ENCODE results near the gene GSX2.
A peak's percentile ranks its signal among the peaks of the same experiment; 100 is the strongest.

Gene GSX2

GRCh38 chr4:54077812-54078211 lies 22.2 kb upstream of the GSX2 start:
- no peak for DNase-seq (ENCODE audit: low spot score)

GRCh38 chr4:54082168-54082567 lies 17.8 kb upstream of the GSX2 start:
- DNase-seq (ENCODE audit: low spot score), result peak; percentile 76

- DNase-seq (ENCODE audit: low spot score), result peak; percentile 64
Measured at GRCh38 chr4:54085284-54085683, 14.7 kb upstream of the GSX2 start.

GRCh38 chr4:54089875-54090274 lies 10.1 kb upstream of the GSX2 start:
- no peak for DNase-seq (ENCODE audit: low spot score)

GRCh38 chr4:54090404-54090803 lies 9.6 kb upstream of the GSX2 start:
- DNase-seq (ENCODE audit: low spot score), result no peak

GRCh38 chr4:54090804-54091623 lies 8.9 kb upstream of the GSX2 start:
- peak; percentile 54 for DNase-seq (ENCODE audit: low spot score)

GRCh38 chr4:54091637-54092404 lies 8.1 kb upstream of the GSX2 start:
- DNase-seq (ENCODE audit: low spot score), result peak; percentile 92

- DNase-seq (ENCODE audit: low spot score), result no peak
Measured at GRCh38 chr4:54092405-54093323, 7.3 kb upstream of the GSX2 start.

GRCh38 chr4:54093324-54094240 lies 6.4 kb upstream of the GSX2 start:
- DNase-seq (ENCODE audit: low spot score), result no peak

GRCh38 chr4:54094451-54094850 lies 5.5 kb upstream of the GSX2 start:
- no peak for DNase-seq (ENCODE audit: low spot score)

GRCh38 chr4:54095110-54095825 lies 4.7 kb upstream of the GSX2 start:
- DNase-seq (ENCODE audit: low spot score), result no peak

GRCh38 chr4:54096295-54096962 lies 3.5 kb upstream of the GSX2 start:
- no peak for DNase-seq (ENCODE audit: low spot score)

- DNase-seq (ENCODE audit: low spot score), result no peak
Measured at GRCh38 chr4:54097152-54097551, 2.8 kb upstream of the GSX2 start.

- no peak for DNase-seq (ENCODE audit: low spot score)
Measured at GRCh38 chr4:54098375-54098774, 1.6 kb upstream of the GSX2 start.

GRCh38 chr4:54099287-54099747 lies 646 bp upstream of the GSX2 start:
- DNase-seq (ENCODE audit: low spot score), result no peak

GRCh38 chr4:54100595-54101189 lies 729 bp downstream of the GSX2 start:
- peak; percentile 42 for DNase-seq (ENCODE audit: low spot score)

GRCh38 chr4:54101190-54102041 lies 1.5 kb downstream of the GSX2 start:
- no peak for DNase-seq (ENCODE audit: low spot score)

- DNase-seq (ENCODE audit: low spot score), result no peak
Measured at GRCh38 chr4:54102531-54103106, 2.7 kb downstream of the GSX2 start.
